ENCODE measurements around the gene RBMS3.
"Not testable (repeated sequence)": the region's sequence is repeated elsewhere in the genome, so short reads cannot be mapped to it uniquely, and the experiment has no call there.

The RBMS3 gene

GRCh38 chr3:29313981-29314726 lies 33.3 kb downstream of the RBMS3 start:
- no peak for DNase-seq

GRCh38 chr3:29314727-29315088 lies 33.8 kb downstream of the RBMS3 start:
- no peak for DNase-seq

DNA sequence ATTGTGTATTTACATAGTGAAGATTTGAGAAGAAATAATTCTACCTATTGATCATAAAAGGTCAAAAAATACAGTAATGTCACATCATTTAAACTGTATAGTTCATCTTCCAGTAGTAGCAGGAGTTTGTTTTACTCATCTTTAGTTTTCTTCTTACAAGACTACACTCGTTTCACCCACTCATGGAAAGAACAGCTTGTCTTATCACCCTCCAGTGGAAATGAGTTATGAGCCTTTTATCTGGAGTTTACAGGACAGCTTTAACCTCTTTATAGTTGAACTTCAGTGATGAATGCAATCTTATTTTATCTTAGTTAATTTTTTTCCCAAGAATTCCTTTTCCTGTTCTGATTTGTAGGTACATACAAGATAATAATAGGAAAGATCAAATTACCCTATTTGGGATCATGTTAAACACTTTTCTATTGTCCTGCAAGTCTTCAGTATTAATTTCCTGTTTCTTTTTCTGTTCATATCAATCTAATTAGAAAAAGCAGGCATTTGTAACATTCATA lies 36.8 kb downstream of the RBMS3 start:
- no peak for DNase-seq

- no peak for DNase-seq
Observed at GRCh38 chr3:29318251-29318650, 37.4 kb downstream of the RBMS3 start.

GRCh38 chr3:29319262-29319661 lies 38.4 kb downstream of the RBMS3 start:
- DNase-seq = no peak

GRCh38 chr3:29319798-29320197 lies 38.9 kb downstream of the RBMS3 start:
- no peak for DNase-seq

DNA sequence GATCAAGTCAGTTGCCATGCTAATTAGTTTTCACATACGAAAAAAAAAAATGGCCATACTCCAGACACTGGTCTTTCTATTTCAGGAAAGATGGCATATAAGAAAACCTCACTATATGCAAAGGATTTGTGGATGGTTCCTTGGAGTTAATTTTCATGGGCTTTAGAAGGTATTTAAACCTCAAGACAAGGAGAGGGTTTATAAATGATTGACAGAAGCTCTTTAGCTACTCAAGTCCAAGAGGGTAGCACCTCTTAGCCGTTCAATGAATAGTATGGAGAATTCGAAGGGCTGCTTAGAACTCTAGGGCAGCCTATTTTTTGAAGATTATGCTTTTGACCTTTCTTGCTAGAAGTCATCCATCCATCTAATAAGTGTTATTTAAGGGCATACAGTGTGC lies 41.7 kb downstream of the RBMS3 start:
- no peak for DNase-seq

DNA sequence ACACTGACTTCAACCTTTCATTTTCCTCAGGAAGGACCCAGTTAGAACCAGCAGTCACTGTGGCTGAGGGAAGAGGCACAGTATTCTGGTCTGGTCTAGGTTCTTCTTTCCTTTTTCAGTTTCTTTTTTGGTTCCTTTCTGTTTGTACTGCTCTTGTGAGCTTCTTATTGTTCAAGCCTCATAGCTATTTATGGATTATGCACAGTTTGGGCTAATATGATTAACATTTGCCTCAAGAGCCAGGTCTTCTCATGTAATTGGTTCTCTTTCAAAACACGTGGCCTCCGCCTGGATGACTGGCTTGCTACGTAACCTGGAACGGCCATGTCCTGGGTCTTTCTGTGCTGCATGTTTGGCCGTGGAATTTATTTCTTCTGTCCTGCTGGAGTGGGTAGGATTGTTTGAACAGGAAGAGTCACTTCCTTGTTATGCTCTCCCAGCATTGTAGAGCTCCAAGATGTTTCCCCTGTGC lies 43.3 kb downstream of the RBMS3 start:
- peak; percentile 5 for DNase-seq

- DNase-seq = not testable (repeated sequence)
Observed at GRCh38 chr3:29326540-29326939, 45.7 kb downstream of the RBMS3 start.

DNA sequence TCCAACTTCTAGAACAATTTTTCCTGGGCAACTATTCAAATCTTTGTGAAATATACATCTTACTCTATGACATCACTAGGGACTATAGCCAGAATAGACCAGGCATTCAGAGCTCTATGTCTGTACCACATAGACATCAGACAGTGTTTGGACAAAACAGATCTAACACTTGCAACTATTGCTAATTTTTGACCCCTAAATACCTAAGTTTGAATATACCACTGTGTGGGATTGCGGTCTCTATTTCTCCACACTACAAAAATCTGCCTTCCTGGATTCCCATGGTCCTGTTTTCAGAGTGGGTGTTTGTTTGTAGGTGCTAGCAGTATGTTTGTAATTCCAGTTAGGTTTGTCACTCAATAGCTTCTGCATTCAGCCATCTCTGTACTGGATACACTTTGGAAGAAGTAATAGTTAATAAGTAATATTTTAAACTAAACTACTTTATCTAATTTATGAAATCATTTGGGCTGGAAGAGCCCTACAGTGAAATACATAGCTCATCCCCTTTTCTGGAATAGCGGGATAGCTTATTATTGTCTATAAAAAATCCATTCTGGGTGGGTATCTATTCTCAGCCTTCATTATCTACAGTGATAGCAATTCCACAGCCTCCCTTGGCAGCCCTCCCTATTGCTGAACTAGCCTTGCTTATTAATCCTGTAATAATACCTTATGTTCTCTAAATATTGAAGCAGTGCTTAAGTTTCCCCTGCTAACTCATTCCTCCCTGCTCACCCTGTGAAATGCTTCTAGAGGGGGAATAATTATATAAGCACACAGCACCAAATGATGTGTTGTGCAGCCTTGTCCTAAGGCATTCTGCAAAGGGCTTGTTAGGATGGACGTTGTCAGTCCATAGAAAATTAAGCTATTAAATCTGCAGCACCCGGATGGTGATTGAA lies 49.4 kb downstream of the RBMS3 start:
- no peak for DNase-seq

- DNase-seq = no peak
Observed at GRCh38 chr3:29331035-29331434, 50.2 kb downstream of the RBMS3 start.

DNA sequence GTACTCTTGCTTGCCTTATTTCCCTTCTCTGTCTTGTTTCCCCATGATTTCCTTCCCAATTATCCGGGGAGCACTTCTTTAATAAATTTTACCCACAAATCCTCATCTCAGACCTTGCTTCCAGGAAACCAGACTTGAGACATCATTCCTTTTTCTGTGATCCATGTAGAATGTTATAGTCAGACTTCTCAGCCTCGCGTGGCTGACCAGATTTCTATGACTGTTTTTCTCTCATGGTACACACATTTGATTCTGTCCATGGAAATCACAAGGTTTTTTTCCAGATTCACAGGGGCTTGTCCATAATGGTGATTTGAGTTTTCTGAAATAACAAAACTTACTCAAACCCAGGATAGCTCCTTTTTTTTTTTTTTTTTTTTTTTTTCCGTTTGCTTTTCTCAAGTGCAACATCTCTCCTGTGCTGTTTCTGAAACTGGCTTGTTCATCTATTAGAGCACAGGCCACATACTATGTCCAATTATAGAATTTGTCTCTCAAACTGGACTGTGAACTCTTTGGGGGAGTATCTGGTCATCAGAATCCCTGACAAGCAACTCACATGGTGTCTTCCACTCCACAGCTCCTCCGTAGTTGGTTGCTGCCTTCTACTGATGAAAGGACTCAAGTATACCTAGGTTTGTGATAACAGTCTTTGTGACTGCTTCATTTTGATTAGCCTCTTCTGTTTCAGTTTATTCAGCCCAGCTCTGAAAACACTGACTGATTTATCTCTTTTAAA lies 50.8 kb downstream of the RBMS3 start:
- no peak for DNase-seq

DNA sequence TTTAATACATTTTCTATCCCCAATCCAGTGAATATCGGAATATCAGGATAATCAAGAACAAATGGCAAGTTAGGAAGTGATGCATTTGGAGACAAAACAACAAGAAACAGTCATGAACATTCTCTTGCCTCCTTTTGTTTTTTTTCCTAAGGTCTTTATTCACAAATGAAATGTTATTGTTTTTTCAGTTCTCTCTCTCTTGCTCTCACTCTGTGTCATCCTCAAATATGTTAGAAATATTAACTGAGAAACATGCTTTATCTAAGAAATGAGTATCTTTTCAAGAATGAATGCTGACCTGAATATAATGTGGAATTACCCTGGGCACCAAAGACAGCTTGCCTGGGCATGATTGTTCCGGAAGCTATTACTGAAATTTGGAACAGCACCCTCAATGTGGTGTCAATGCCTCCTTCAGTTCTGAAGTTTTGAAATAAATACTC lies 51.3 kb downstream of the RBMS3 start:
- DNase-seq = no peak

GRCh38 chr3:29333576-29333975 lies 52.7 kb downstream of the RBMS3 start:
- DNase-seq = no peak

DNA sequence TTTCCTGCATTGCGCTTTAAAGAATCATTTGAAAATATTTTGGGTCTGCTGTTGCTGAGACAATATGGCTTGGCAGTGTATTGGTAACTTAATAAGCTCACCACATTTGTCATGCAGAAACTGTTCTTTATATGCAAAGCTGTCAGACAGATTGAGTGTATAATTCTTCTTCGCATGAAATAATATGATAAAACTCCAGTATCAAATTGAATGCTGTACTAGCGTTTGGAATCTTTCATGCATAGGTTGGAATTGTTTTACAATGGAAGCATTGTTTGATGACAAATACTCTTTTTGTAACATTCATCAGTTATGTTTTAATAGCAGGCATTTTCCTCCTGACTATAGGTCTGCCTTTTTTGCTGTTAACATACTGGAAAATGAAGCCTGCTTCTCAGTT lies 53.8 kb downstream of the RBMS3 start:
- DNase-seq = no peak

DNA sequence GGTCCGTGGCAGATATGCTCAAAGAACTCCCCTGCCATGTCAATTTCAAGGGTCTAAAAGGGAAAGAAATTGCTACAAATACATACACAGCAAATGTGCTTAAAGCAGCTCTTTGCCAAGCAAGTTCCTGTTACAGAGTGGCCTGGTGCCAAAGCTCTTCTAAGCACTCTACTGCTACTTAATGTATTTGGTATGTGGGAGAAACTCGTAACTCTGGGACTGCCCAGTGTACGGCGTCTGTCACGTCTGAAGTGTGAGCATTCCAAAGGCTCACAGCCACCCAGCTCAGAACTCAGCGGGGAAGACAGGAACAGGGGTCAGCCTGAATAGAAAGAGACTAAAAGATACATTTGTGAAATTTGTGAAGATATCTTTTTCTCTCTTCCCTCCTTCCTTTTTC lies 54.6 kb downstream of the RBMS3 start:
- peak; percentile 90 for DNase-seq

- no peak for DNase-seq
Observed at GRCh38 chr3:29335943-29336342, 55.1 kb downstream of the RBMS3 start.

GRCh38 chr3:29337565-29337964 lies 56.7 kb downstream of the RBMS3 start:
- no peak for DNase-seq

DNA sequence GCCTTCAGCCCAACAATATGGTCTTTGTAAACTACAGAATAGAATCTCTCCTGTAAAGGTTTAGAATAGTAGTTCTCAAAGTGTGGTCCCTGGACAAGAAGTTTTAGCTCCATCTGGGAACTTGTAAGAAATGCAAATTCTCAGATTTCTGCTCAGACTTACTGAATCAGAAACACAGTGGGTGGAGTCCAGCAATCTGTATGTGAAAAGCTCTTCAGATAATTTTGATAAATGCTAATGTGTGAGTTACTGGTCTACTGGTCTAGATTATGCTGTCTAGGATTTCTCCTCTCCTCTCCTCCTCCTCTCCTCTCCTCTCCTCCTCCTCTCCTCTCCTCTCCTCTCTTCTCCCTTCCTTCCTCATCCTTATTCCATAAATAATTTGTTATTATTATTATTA lies 57.5 kb downstream of the RBMS3 start:
- DNase-seq = no peak

- no peak for DNase-seq
Observed at GRCh38 chr3:29339016-29339833, 58.4 kb downstream of the RBMS3 start.

- no peak for DNase-seq
Observed at GRCh38 chr3:29344154-29344553, 63.3 kb downstream of the RBMS3 start.

DNA sequence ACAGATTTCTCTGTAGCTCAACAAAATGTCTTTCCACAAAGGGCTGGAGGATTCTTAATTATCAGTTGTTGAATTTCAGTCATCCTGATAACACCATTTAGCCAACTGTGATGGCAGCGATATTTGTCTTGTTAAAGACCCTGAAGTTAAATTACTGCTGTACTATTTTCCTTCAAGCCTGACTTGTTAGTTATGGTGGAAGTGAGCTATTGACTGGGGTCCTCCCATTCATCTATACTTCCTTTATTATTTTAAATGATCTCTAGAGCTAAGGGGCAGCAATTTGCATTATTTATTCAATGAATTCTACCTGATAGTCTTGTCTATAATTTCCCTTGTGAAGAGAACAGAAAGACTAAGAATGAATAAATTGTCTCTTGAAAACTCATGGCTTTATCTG lies 64.1 kb downstream of the RBMS3 start:
- DNase-seq = no peak

Data from NCI-H2029 (cell line).